H9 (cell line): ENCODE data around the gene LTA4H. TPM values are rescaled to one million over a fixed set of nuclear protein-coding genes. Genes with fewer than 3 reads are reported as not detected.

Experiments
- DNase-seq: peaks from one replicate; pipeline ENCODE4 v3.0.0-alpha.2; 2017
- H2AFZ ChIP-seq: one replicate; pipeline ENCODE4 v1.6.1; 2013; ENCODE audit warnings: mild to moderate bottlenecking, low read length, control low read depth, moderate library complexity
- H2AK5ac ChIP-seq: 2 replicates; pipeline ENCODE4 v1.6.1; 2013; ENCODE audit warnings: low read length, control low read depth, mixed read lengths; ENCODE audit not compliant: insufficient read length
- H2BK120ac ChIP-seq: one replicate; pipeline ENCODE4 v1.6.1; 2013; ENCODE audit warnings: low read depth, mild to moderate bottlenecking, low read length, control low read depth, inconsistent platforms; ENCODE audit not compliant: poor library complexity, severe bottlenecking
- H2BK12ac ChIP-seq: 2 replicates; pipeline ENCODE4 v1.6.1; 2013; ENCODE audit warnings: low read length, control low read depth, mixed read lengths, low read depth; ENCODE audit not compliant: insufficient read length
- H2BK15ac ChIP-seq: 2 replicates; pipeline ENCODE4 v1.6.1; 2013; ENCODE audit warnings: low read depth, low read length, control low read depth
- H2BK20ac ChIP-seq: one replicate; pipeline ENCODE4 v1.6.1; 2013; ENCODE audit warnings: low read depth, mild to moderate bottlenecking, low read length, control low read depth, inconsistent platforms; ENCODE audit not compliant: poor library complexity, severe bottlenecking
- H2BK5ac ChIP-seq: 2 replicates; pipeline ENCODE4 v1.6.1; 2013; ENCODE audit warnings: low read length, control low read depth, mixed read lengths; ENCODE audit not compliant: insufficient read length
- H3K14ac ChIP-seq: 2 replicates; pipeline ENCODE4 v1.6.1; 2013; ENCODE audit warnings: low read length, control low read depth; ENCODE audit not compliant: insufficient read depth
- H3K18ac ChIP-seq: 2 replicates; pipeline ENCODE4 v1.6.1; 2013; ENCODE audit warnings: low read depth, mild to moderate bottlenecking, mixed read lengths, low read length, control low read depth; ENCODE audit not compliant: insufficient read length
- H3K23ac ChIP-seq: 2 replicates; pipeline ENCODE4 v1.6.1; 2013; ENCODE audit warnings: low read length, control low read depth, mixed read lengths, low read depth; ENCODE audit not compliant: insufficient read length
- H3K23me2 ChIP-seq: 2 replicates; pipeline ENCODE4 v1.6.1; 2013; ENCODE audit warnings: low read depth, mild to moderate bottlenecking, mixed read lengths, low read length, control low read depth; ENCODE audit not compliant: insufficient read length, poor library complexity, severe bottlenecking
- H3K27ac ChIP-seq: 2 replicates; pipeline ENCODE4 v1.5.1; 2013; ENCODE audit warnings: low read length, control low read depth, mixed read lengths, low read depth; ENCODE audit not compliant: insufficient read length
- H3K27me3 ChIP-seq: 2 replicates; pipeline ENCODE4 v1.6.1; 2013; ENCODE audit warnings: low read length, control low read depth, inconsistent platforms; ENCODE audit not compliant: insufficient read depth
- H3K4ac ChIP-seq: 2 replicates; pipeline ENCODE4 v1.6.1; 2013; ENCODE audit warnings: low read depth, mild to moderate bottlenecking, control low read depth, inconsistent platforms, low read length, moderate library complexity
- H3K4me1 ChIP-seq: 2 replicates; pipeline ENCODE4 v1.6.1; 2013; ENCODE audit warnings: low read length, control low read depth, inconsistent platforms; ENCODE audit not compliant: insufficient read depth
- H3K4me2 ChIP-seq: 2 replicates; pipeline ENCODE4 v1.6.1; 2013; ENCODE audit warnings: low read length, control low read depth, mixed read lengths; ENCODE audit not compliant: insufficient read length, insufficient read depth
- H3K56ac ChIP-seq: 2 replicates; pipeline ENCODE4 v1.6.1; 2013; ENCODE audit warnings: low read depth, mild to moderate bottlenecking, mixed read lengths, low read length, control low read depth; ENCODE audit not compliant: insufficient read length
- H3K79me1 ChIP-seq: 2 replicates; pipeline ENCODE4 v1.6.1; 2013; ENCODE audit warnings: low read depth, mild to moderate bottlenecking, moderate library complexity, low read length, control low read depth, inconsistent platforms; ENCODE audit not compliant: insufficient read depth, poor library complexity, severe bottlenecking
- H3K79me2 ChIP-seq: 2 replicates; pipeline ENCODE4 v1.6.1; 2013; ENCODE audit warnings: low read length, control low read depth, inconsistent platforms; ENCODE audit not compliant: insufficient read depth
- H3K9ac ChIP-seq: 2 replicates; pipeline ENCODE4 v1.6.1; 2013; ENCODE audit warnings: low read length, control low read depth, mixed read lengths; ENCODE audit not compliant: insufficient read length; ENCODE audit errors: extremely low read depth
- H3K9me3 ChIP-seq: one replicate; pipeline ENCODE4 v1.6.1; 2013; ENCODE audit warnings: low read depth, low read length, inconsistent platforms; ENCODE audit not compliant: control insufficient read depth
- H3T11ph ChIP-seq: one replicate; pipeline ENCODE4 v1.6.1; 2013; ENCODE audit warnings: mild to moderate bottlenecking, low read length, control low read depth, inconsistent platforms
- H4K20me1 ChIP-seq: one replicate; pipeline ENCODE4 v1.6.1; 2013; ENCODE audit not compliant: control insufficient read depth, insufficient read length, insufficient read depth
- H4K5ac ChIP-seq: 2 replicates; pipeline ENCODE4 v1.6.1; 2013; ENCODE audit warnings: low read depth, mild to moderate bottlenecking, mixed read lengths, low read length, control low read depth; ENCODE audit not compliant: insufficient read length
- H4K8ac ChIP-seq: replicated peaks from 2 replicates; pipeline ENCODE4 v1.6.1; 2013; ENCODE audit warnings: low read length, control low read depth, mixed read lengths, low read depth; ENCODE audit not compliant: insufficient read length
- H4K91ac ChIP-seq: 2 replicates; pipeline ENCODE4 v1.6.1; 2013; ENCODE audit warnings: low read depth, mild to moderate bottlenecking, moderate library complexity, mixed read lengths, low read length, control low read depth; ENCODE audit not compliant: insufficient read length
- H3K27ac Mint-ChIP-seq, 3 experiments: 2 replicates in 2 of 3; 3 replicates in 1 of 3; pipeline ENCODE4 v1.8.0; 2020 to 2021; ENCODE audit warnings: mixed read lengths in 3 of 3, mild to moderate bottlenecking in 1 of 3, moderate library complexity in 1 of 3
- H3K27me3 Mint-ChIP-seq: 2 replicates; pipeline ENCODE4 v1.8.0; 2021; ENCODE audit warnings: low read depth, mild to moderate bottlenecking, moderate library complexity, mixed read lengths
- H3K36me3 Mint-ChIP-seq, 3 experiments: 2 replicates in 2 of 3; 3 replicates in 1 of 3; pipeline ENCODE4 v1.8.0; 2020 to 2021; ENCODE audit warnings: low read depth in 3 of 3, mixed read lengths in 3 of 3; ENCODE audit not compliant: insufficient read depth in 1 of 3
- H3K4me1 Mint-ChIP-seq, 2 experiments: 2 replicates each; pipeline ENCODE4 v1.8.0; 2020; ENCODE audit warnings: mixed read lengths in 2 of 2
- H3K4me3 Mint-ChIP-seq, 2 experiments: 2 replicates in 1 of 2; 3 replicates in 1 of 2; pipeline ENCODE4 v1.8.0; 2020 to 2021; ENCODE audit warnings: mild to moderate bottlenecking in 2 of 2, mixed read lengths in 2 of 2, moderate library complexity in 1 of 2
- H3K9me3 Mint-ChIP-seq, 2 experiments: 2 replicates in 1 of 2; 3 replicates in 1 of 2; pipeline ENCODE4 v1.8.0; 2020; ENCODE audit warnings: mild to moderate bottlenecking in 2 of 2, mixed read lengths in 2 of 2, moderate library complexity in 1 of 2
- CTCF ChIP-seq: fragments of 200-600 bp; sonication (generic); conservative IDR thresholded peaks from 3 replicates; pipeline ENCODE4 v1.8.0; 2021; ENCODE audit warnings: antibody characterized with exemption, mild to moderate bottlenecking
- WGBS: extraction: QIAGEN DNeasy Blood & Tissue Kit; methylation state at CpG from one replicate; pipeline ENCODE4 v1.1.7; 2013; ENCODE audit warnings: missing lambda C conversion rate, low lambda C conversion rate, mixed read lengths; ENCODE audit not compliant: insufficient read length; ENCODE audit errors: extremely low coverage; 5-methylcytosine and 5-hydroxymethylcytosine counted together
- total RNA-seq: library from RNA; stranded (reverse); gene quantifications from 2 replicates; pipeline ENCODE4 v1.2.1, GENCODE V29; 2021

Gene LTA4H
- total RNA-seq, 1 experiment from 2014 or later = 144 TPM

GRCh38 chr12:96069511-96070231 is 34.3 kb upstream of the LTA4H start:
- no CpG with 5 or more reads among the region's 7 CpGs for WGBS

More at GRCh38 chr12:96069511-96070231, 34.3 kb upstream of the LTA4H start:
- no peak overlapping the region for H2BK20ac ChIP-seq
- H2BK120ac ChIP-seq = no peak overlapping the region
- H4K20me1 ChIP-seq = no peaks in the 10 kb centered on the region
- no peaks in the 10 kb centered on the region for H3K23me2 ChIP-seq
- no peaks in the 10 kb centered on the region for H3K79me2 ChIP-seq
- H2BK12ac ChIP-seq = no peak overlapping the region
- DNase-seq = no peak
- no peak overlapping the region for H3K14ac ChIP-seq
- H3K9ac ChIP-seq = no peak overlapping the region
- no peak overlapping the region for H2BK15ac ChIP-seq
- no peaks in the 10 kb centered on the region for H3K9me3 ChIP-seq
- Mint-ChIP-seq H3K27me3 (peaks cover 2% of the 10 kb centered on the region), H3K27ac (no peak overlapping the region), H3K36me3 (no peaks in the 10 kb centered on the region), H3K9me3 (peaks cover 2 to 5% of the 10 kb centered on the region in 2 experiments; a peak in 1 of 5 replicates), H3K4me1 (peaks cover 22 to 29% of the 10 kb centered on the region in 2 experiments), H3K4me3 (no peak overlapping the region)
- H3K79me1 ChIP-seq = no peaks in the 10 kb centered on the region
- H4K91ac ChIP-seq = no peak overlapping the region
- no peaks in the 10 kb centered on the region for H3K27me3 ChIP-seq
- H4K5ac ChIP-seq = no peak overlapping the region
- TF ChIP-seq CTCF = no peak
- no peak overlapping the region for H3K23ac ChIP-seq
- H2AK5ac ChIP-seq = no peak overlapping the region
- no peak overlapping the region for H3K18ac ChIP-seq
- H3K27ac ChIP-seq = no peak overlapping the region
- H3K4me2 ChIP-seq = no peak overlapping the region
- H2BK5ac ChIP-seq = no peak overlapping the region
- H3T11ph ChIP-seq = no peak overlapping the region
- H2AFZ ChIP-seq = no peak overlapping the region
- no peak overlapping the region for H3K56ac ChIP-seq
- H3K4ac ChIP-seq = no peak overlapping the region
- H4K8ac ChIP-seq = no peak overlapping the region
- no peaks in the 10 kb centered on the region; the same call in 1 of the 2 replicates for H3K4me1 ChIP-seq
